ENCODE measurements around the gene LHPP.
A peak's percentile ranks its signal among the peaks of the same experiment; 100 is the strongest.

Gene LHPP

GRCh38 chr10:124494046-124494807 lies 32.6 kb downstream of the LHPP start:
- Histone ChIP-seq H3K4me1 (ENCODE audit: control insufficient read depth, insufficient read depth, low read depth, low read length) (peaks cover 10% of the 10 kb centered on the region), H3K27me3 (ENCODE audit: control insufficient read depth in 1 of 2, insufficient read depth in 1 of 2, low read length in 2 of 2) (no peaks in the 10 kb centered on the region), H2BK15ac (ENCODE audit: low read depth, poor library complexity, severe bottlenecking) (no peak overlapping the region), H3K36me3 (ENCODE audit: control insufficient read depth in 1 of 2, insufficient read depth in 2 of 2, low read depth in 1 of 2, low read length in 2 of 2) (peaks cover 0 to 33% of the 10 kb centered on the region in 2 experiments), H3K18ac (ENCODE audit: low read depth in 1 of 2, low read length in 2 of 2) (no peak overlapping the region), H3K9ac (ENCODE audit: low read length) (no peak overlapping the region), H3K79me1 (replicated peaks; ENCODE audit: low read length, poor library complexity, severe bottlenecking) (no peaks in the 10 kb centered on the region), H3K27ac (ENCODE audit: low read length, poor library complexity, severe bottlenecking) (no peak overlapping the region), H2BK120ac (ENCODE audit: low read depth, low read length) (no peak overlapping the region), H2AK5ac (ENCODE audit: low read length, severe bottlenecking) (no peak overlapping the region), H2BK12ac (ENCODE audit: low read length in 2 of 2) (peak overlapping the region in 1 of 2 experiments; percentile 35), H4K91ac (ENCODE audit: low read length) (no peak overlapping the region), H3K4me2 (ENCODE audit: low read length, poor library complexity, severe bottlenecking) (no peak overlapping the region), H3K9me3 (ENCODE audit: control insufficient read depth, low read length) (no peaks in the 10 kb centered on the region), H3K4me3 (ENCODE audit: insufficient read depth in 1 of 2, low read depth in 1 of 2, low read length in 2 of 2) (no peak overlapping the region), H2AFZ (ENCODE audit: low read depth, low read length) (no peak overlapping the region), H3K23ac (ENCODE audit: low read length in 2 of 2) (no peak overlapping the region), H2BK5ac (ENCODE audit: low read depth, low read length, poor library complexity, severe bottlenecking) (no peak overlapping the region), H4K8ac (ENCODE audit: low read length) (no peak overlapping the region), H3K4ac (ENCODE audit: low read depth in 1 of 2, low read length in 2 of 2) (no peak overlapping the region), H3K14ac (ENCODE audit: low read length in 2 of 2) (no peak overlapping the region)
- DNase-seq: no peak
- 88% methylated on average over 14 of the region's 16 CpGs for WGBS

GRCh38 chr10:124495162-124495561 lies 33.5 kb downstream of the LHPP start:
- Histone ChIP-seq H3K4ac (ENCODE audit: low read depth in 1 of 2, low read length in 2 of 2) (no peak overlapping the region), H2BK12ac (ENCODE audit: low read length in 2 of 2) (no peak overlapping the region), H4K8ac (ENCODE audit: low read length) (no peak overlapping the region), H3K36me3 (ENCODE audit: control insufficient read depth in 1 of 2, insufficient read depth in 2 of 2, low read depth in 1 of 2, low read length in 2 of 2) (peaks cover 0 to 31% of the 10 kb centered on the region in 2 experiments), H2BK120ac (ENCODE audit: low read depth, low read length) (no peak overlapping the region), H4K91ac (ENCODE audit: low read length) (no peak overlapping the region), H3K27me3 (ENCODE audit: control insufficient read depth in 1 of 2, insufficient read depth in 1 of 2, low read length in 2 of 2) (no peaks in the 10 kb centered on the region), H3K18ac (ENCODE audit: low read depth in 1 of 2, low read length in 2 of 2) (no peak overlapping the region), H2AK5ac (ENCODE audit: low read length, severe bottlenecking) (no peak overlapping the region), H3K79me1 (replicated peaks; ENCODE audit: low read length, poor library complexity, severe bottlenecking) (no peaks in the 10 kb centered on the region), H3K4me1 (ENCODE audit: control insufficient read depth, insufficient read depth, low read depth, low read length) (peaks cover 10% of the 10 kb centered on the region), H3K23ac (ENCODE audit: low read length in 2 of 2) (no peak overlapping the region), H2AFZ (ENCODE audit: low read depth, low read length) (no peak overlapping the region), H3K4me3 (ENCODE audit: insufficient read depth in 1 of 2, low read depth in 1 of 2, low read length in 2 of 2) (no peak overlapping the region), H2BK5ac (ENCODE audit: low read depth, low read length, poor library complexity, severe bottlenecking) (no peak overlapping the region), H3K14ac (ENCODE audit: low read length in 2 of 2) (peak overlapping the region in 1 of 2 experiments; percentile 26), H3K4me2 (ENCODE audit: low read length, poor library complexity, severe bottlenecking) (no peak overlapping the region), H3K9ac (ENCODE audit: low read length) (no peak overlapping the region), H2BK15ac (ENCODE audit: low read depth, poor library complexity, severe bottlenecking) (no peak overlapping the region), H3K9me3 (ENCODE audit: control insufficient read depth, low read length) (no peaks in the 10 kb centered on the region), H3K27ac (ENCODE audit: low read length, poor library complexity, severe bottlenecking) (no peak overlapping the region)
- 95% methylated on average over 7 of the region's 7 CpGs for WGBS
- DNase-seq: no peak

GRCh38 chr10:124495725-124496124 lies 34.1 kb downstream of the LHPP start:
- no peak overlapping the region for H2AFZ ChIP-seq (ENCODE audit: low read depth, low read length)
- no peak overlapping the region for H2AK5ac ChIP-seq (ENCODE audit: low read length, severe bottlenecking)
- no peak overlapping the region for H2BK120ac ChIP-seq (ENCODE audit: low read depth, low read length)
- DNase-seq: no peak
- no peaks in the 10 kb centered on the region for H3K79me1 ChIP-seq (replicated peaks; ENCODE audit: low read length, poor library complexity, severe bottlenecking)
- no peak overlapping the region for H2BK15ac ChIP-seq (ENCODE audit: low read depth, poor library complexity, severe bottlenecking)
- no peak overlapping the region for H3K23ac ChIP-seq (ENCODE audit: low read length in 2 of 2)
- H4K91ac ChIP-seq (ENCODE audit: low read length): no peak overlapping the region
- H3K4me3 ChIP-seq (ENCODE audit: insufficient read depth in 1 of 2, low read depth in 1 of 2, low read length in 2 of 2): no peak overlapping the region
- no peak overlapping the region for H3K9ac ChIP-seq (ENCODE audit: low read length)
- H2BK12ac ChIP-seq (ENCODE audit: low read length in 2 of 2): no peak overlapping the region
- peaks cover 10% of the 10 kb centered on the region for H3K4me1 ChIP-seq (ENCODE audit: control insufficient read depth, insufficient read depth, low read depth, low read length)
- H3K14ac ChIP-seq (ENCODE audit: low read length in 2 of 2): no peak overlapping the region
- H2BK5ac ChIP-seq (ENCODE audit: low read depth, low read length, poor library complexity, severe bottlenecking): no peak overlapping the region
- H3K18ac ChIP-seq (ENCODE audit: low read depth in 1 of 2, low read length in 2 of 2): no peak overlapping the region
- H3K27ac ChIP-seq (ENCODE audit: low read length, poor library complexity, severe bottlenecking): no peak overlapping the region
- no peak overlapping the region for H3K4me2 ChIP-seq (ENCODE audit: low read length, poor library complexity, severe bottlenecking)
- H4K8ac ChIP-seq (ENCODE audit: low read length): no peak overlapping the region
- 95% methylated on average over 11 of the region's 11 CpGs for WGBS
- no peaks in the 10 kb centered on the region for H3K27me3 ChIP-seq (ENCODE audit: control insufficient read depth in 1 of 2, insufficient read depth in 1 of 2, low read length in 2 of 2)
- peaks cover 3 to 29% of the 10 kb centered on the region in 2 experiments for H3K36me3 ChIP-seq (ENCODE audit: control insufficient read depth in 1 of 2, insufficient read depth in 2 of 2, low read depth in 1 of 2, low read length in 2 of 2)
- H3K9me3 ChIP-seq (ENCODE audit: control insufficient read depth, low read length): peaks cover 3% of the 10 kb centered on the region
- no peak overlapping the region for H3K4ac ChIP-seq (ENCODE audit: low read depth in 1 of 2, low read length in 2 of 2)

- no peak overlapping the region for H3K27ac ChIP-seq (ENCODE audit: low read length, poor library complexity, severe bottlenecking)
- H3K27me3 ChIP-seq (ENCODE audit: control insufficient read depth in 1 of 2, insufficient read depth in 1 of 2, low read length in 2 of 2): no peaks in the 10 kb centered on the region
- no peak overlapping the region for H2BK15ac ChIP-seq (ENCODE audit: low read depth, poor library complexity, severe bottlenecking)
- H3K36me3 ChIP-seq (ENCODE audit: control insufficient read depth in 1 of 2, insufficient read depth in 2 of 2, low read depth in 1 of 2, low read length in 2 of 2): peaks cover 8 to 29% of the 10 kb centered on the region in 2 experiments
- H2BK120ac ChIP-seq (ENCODE audit: low read depth, low read length): no peak overlapping the region
- H3K4me2 ChIP-seq (ENCODE audit: low read length, poor library complexity, severe bottlenecking): no peak overlapping the region
- H2AFZ ChIP-seq (ENCODE audit: low read depth, low read length): no peak overlapping the region
- no peak overlapping the region for H3K9ac ChIP-seq (ENCODE audit: low read length)
- no peak overlapping the region for H3K14ac ChIP-seq (ENCODE audit: low read length in 2 of 2)
- 94% methylated on average over 14 of the region's 14 CpGs for WGBS
- H3K23ac ChIP-seq (ENCODE audit: low read length in 2 of 2): no peak overlapping the region
- H3K79me1 ChIP-seq (replicated peaks; ENCODE audit: low read length, poor library complexity, severe bottlenecking): no peaks in the 10 kb centered on the region
- H3K18ac ChIP-seq (ENCODE audit: low read depth in 1 of 2, low read length in 2 of 2): no peak overlapping the region
- H2BK5ac ChIP-seq (ENCODE audit: low read depth, low read length, poor library complexity, severe bottlenecking): no peak overlapping the region
- no peak overlapping the region for H3K4me3 ChIP-seq (ENCODE audit: insufficient read depth in 1 of 2, low read depth in 1 of 2, low read length in 2 of 2)
- peaks cover 10% of the 10 kb centered on the region for H3K4me1 ChIP-seq (ENCODE audit: control insufficient read depth, insufficient read depth, low read depth, low read length)
- H4K8ac ChIP-seq (ENCODE audit: low read length): no peak overlapping the region
- no peak for DNase-seq
- H3K9me3 ChIP-seq (ENCODE audit: control insufficient read depth, low read length): peaks cover 6% of the 10 kb centered on the region
- H4K91ac ChIP-seq (ENCODE audit: low read length): no peak overlapping the region
- no peak overlapping the region for H3K4ac ChIP-seq (ENCODE audit: low read depth in 1 of 2, low read length in 2 of 2)
- H2BK12ac ChIP-seq (ENCODE audit: low read length in 2 of 2): no peak overlapping the region
- no peak overlapping the region for H2AK5ac ChIP-seq (ENCODE audit: low read length, severe bottlenecking)
Observed at GRCh38 chr10:124496150-124496549, 34.5 kb downstream of the LHPP start.
